HG03565 (cell line): ENCODE data around the gene EBI3.
"Not testable (repeated sequence)": the region's sequence is repeated elsewhere in the genome, so short reads cannot be mapped to it uniquely, and the experiment has no call there.

Experiments
- ATAC-seq: cut with Tn5 transposase; IDR thresholded peaks from one replicate; pipeline ENCODE4 v1.9.1; 2021; ENCODE audit warnings: mild to moderate bottlenecking, moderate library complexity; ENCODE audit not compliant: unreplicated experiment

Gene EBI3

DNA sequence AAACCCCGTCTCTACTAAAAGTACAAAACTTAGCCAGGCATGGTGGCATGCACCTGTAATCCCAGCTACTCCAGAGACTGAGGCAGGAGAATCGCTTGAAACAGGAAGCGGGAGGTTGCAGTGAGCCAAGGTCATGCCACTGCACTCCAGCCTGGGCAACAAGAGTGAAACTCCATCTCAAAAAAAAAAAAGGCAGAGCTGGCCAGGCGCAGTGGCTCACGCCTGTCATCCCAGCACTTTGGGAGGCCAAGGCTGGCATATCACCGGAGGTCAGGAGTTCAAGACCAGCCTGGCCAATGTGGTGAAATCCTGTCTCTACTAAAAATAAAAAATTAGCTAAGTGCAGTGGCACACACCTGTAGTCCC is 45.0 kb downstream of the EBI3 start:
- ATAC-seq: not testable (repeated sequence)

GRCh38 chr19:4277191-4277696 is 47.9 kb downstream of the EBI3 start:
- no peak for ATAC-seq

DNA sequence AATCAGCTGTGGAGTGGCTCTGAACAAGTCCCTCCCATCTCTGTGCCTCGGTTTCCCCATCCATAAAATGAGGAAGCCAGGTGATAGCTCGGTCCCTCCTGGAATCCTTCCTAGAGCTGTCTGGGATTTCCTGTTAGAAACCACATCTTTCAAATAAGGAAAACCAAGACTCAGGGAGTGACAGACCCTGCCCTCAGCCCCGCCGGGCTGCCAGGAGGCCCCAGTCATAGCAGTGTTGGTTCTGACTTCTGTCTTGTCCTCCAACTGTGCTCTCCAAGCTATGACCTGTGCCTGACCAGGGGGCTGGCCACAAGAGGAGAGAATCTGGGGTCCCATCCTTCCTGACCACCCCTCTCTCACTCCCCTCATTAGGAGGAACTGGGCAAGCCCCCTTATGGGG is 48.7 kb downstream of the EBI3 start:
- no peak for ATAC-seq

- ATAC-seq: no peak
Measured at GRCh38 chr19:4278419-4279266, 49.3 kb downstream of the EBI3 start, which contains the start of gene SHD. SHD (plus strand) TSS chr19:4279266; CDS start chr19:4280064, 798 bp downstream.

GRCh38 chr19:4279267-4279529 is 49.9 kb downstream of the EBI3 start:
- ATAC-seq: no peak

GRCh38 chr19:4279530-4280422 is 50.5 kb downstream of the EBI3 start:
- ATAC-seq: no peak

DNA sequence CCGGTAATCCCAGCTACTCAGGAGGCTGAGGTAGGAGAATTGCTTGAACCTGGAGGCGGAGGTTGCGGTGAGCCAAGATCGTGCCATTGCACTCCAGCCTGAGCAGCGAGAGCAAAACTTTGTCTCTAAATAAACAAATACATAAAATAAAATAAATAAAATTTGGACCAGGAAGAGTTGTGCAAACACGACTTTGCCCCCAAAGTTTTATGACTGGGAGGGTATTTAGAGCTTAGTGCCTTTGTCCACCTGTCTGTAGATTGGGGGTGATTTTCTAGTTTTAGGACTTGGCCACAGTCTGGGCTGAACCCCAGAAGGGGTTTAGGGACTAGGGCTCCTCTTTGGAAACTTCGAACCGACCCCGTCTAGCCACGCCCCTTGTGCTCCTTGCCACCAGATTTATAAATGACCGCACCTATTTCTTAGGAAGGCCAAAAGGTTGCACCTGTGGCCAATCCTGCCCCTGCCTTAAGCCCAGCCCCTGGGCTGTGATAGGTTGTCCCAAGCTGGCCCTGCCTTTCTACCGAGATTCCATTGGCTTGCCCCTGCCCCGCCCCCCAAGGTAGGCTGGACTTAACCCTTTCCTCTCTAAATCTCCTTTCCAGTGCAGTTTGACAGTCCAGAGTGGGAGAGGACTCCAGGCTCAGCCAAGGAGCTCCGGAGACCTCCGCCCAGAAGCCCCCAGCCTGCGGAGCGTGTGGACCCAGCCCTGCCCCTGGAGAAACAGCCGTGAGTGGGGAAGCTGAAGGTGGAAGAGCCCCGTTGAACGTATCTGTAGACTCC is 55.0 kb downstream of the EBI3 start:
- no peak for ATAC-seq

DNA sequence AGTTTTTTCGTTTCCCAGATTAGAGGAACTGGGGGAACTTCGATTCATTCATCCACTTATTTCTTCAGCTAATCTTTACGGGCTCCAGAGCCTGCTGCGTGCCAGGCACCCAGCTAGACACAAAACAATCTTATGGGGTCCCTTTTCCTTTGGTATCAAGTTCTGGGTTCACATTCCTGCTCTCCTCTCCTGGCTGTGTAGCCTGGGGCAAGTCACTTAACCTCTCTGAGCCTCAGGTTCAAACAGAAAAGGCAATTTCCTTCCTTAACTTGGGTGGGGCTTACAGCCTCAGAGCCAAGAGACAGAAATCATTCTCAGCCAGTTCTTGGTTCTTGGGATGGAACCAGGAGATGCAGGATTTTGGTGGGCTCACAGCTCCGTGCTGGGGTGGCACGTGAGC is 55.7 kb downstream of the EBI3 start:
- ATAC-seq: no peak

GRCh38 chr19:4286141-4286540 is 56.8 kb downstream of the EBI3 start:
- not testable (repeated sequence) for ATAC-seq
